ENCODE data around the gene SYMPK. TPM values are rescaled to one million over a fixed set of nuclear protein-coding genes. Genes with fewer than 3 reads are reported as not detected.

The SYMPK gene
- total RNA-seq, 1 donor: 42.0 TPM

DNA sequence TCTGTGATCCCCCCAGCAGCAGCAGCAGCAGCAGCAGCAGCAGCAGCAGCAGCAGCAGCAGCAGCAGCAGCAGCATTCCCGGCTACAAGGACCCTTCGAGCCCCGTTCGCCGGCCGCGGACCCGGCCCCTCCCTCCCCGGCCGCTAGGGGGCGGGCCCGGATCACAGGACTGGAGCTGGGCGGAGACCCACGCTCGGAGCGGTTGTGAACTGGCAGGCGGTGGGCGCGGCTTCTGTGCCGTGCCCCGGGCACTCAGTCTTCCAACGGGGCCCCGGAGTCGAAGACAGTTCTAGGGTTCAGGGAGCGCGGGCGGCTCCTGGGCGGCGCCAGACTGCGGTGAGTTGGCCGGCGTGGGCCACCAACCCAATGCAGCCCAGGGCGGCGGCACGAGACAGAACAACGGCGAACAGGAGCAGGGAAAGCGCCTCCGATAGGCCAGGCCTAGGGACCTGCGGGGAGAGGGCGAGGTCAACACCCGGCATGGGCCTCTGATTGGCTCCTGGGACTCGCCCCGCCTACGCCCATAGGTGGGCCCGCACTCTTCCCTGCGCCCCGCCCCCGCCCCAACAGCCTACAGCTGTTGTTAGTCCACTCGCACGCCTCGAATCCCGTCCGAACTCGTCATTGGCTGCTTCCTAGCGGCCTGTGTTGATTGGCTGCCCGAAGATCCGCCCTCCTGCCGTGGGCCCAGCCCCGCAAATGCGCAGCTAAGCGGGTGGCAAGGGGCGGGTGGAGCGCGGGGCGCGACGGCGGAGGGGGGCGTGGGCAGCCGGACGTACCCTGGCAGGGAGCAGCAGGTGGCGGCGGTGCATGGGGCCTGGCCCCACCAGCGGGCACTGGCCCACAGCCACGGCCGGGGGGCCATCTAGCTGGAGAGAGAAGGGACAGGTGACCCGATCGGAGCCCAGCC lies 92.5 kb downstream of the SYMPK start:
- H3K9me3 ChIP-seq (ENCODE audit: low read depth, low read length): no peaks in the 10 kb centered on the region
- H2AFZ ChIP-seq (ENCODE audit: low read length): no peak overlapping the region
- H3K27me3 ChIP-seq (ENCODE audit: insufficient read depth, low read length): no peaks in the 10 kb centered on the region
- H3K4me3 ChIP-seq (ENCODE audit: insufficient read depth, low read length): peak overlapping the region; percentile 76
- DNase-seq (ENCODE audit: insufficient read length, low spot score, missing footprints): peak; percentile 100
- H3K79me2 ChIP-seq (ENCODE audit: insufficient read depth, low read length): peaks cover 8% of the 10 kb centered on the region
- TF ChIP-seq, protein P1, sequence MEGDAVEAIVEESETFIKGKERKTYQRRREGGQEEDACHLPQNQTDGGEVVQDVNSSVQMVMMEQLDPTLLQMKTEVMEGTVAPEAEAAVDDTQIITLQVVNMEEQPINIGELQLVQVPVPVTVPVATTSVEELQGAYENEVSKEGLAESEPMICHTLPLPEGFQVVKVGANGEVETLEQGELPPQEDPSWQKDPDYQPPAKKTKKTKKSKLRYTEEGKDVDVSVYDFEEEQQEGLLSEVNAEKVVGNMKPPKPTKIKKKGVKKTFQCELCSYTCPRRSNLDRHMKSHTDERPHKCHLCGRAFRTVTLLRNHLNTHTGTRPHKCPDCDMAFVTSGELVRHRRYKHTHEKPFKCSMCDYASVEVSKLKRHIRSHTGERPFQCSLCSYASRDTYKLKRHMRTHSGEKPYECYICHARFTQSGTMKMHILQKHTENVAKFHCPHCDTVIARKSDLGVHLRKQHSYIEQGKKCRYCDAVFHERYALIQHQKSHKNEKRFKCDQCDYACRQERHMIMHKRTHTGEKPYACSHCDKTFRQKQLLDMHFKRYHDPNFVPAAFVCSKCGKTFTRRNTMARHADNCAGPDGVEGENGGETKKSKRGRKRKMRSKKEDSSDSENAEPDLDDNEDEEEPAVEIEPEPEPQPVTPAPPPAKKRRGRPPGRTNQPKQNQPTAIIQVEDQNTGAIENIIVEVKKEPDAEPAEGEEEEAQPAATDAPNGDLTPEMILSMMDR (IDR thresholded peaks at IDR 0.05; ENCODE audit: extremely low read depth, low read depth, low read length): peak; percentile 77
- H3K36me3 ChIP-seq (ENCODE audit: insufficient read depth, low read length): peaks cover 34% of the 10 kb centered on the region
- peak overlapping the region; percentile 47 for H3K27ac ChIP-seq (ENCODE audit: low read depth, low read length)
- H3K4me1 ChIP-seq (ENCODE audit: insufficient read depth, low read length): peaks cover 23% of the 10 kb centered on the region
- peak overlapping the region; percentile 87 for H3K4me2 ChIP-seq (ENCODE audit: insufficient read depth, low read length)
- peaks cover 11% of the 10 kb centered on the region for H4K20me1 ChIP-seq (ENCODE audit: insufficient read depth, low read length)

DNA sequence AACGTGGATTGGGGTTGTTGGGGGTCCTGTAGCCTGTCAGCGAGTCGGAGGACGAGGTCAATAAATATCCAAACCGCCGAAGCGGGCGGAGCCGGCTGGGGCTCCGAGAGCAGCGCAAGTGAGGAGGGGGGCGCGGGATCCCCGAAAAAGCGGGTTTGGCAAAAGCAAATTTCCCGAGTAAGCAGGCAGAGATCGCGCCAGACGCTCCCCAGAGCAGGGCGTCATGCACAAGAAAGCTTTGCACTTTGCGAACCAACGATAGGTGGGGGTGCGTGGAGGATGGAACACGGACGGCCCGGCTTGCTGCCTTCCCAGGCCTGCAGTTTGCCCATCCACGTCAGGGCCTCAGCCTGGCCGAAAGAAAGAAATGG lies 93.1 kb downstream of the SYMPK start:
- TF ChIP-seq, protein P1 (IDR thresholded peaks at IDR 0.05; ENCODE audit: extremely low read depth, low read depth, low read length): no peak
- DNase-seq (ENCODE audit: insufficient read length, low spot score, missing footprints): no peak

DNA sequence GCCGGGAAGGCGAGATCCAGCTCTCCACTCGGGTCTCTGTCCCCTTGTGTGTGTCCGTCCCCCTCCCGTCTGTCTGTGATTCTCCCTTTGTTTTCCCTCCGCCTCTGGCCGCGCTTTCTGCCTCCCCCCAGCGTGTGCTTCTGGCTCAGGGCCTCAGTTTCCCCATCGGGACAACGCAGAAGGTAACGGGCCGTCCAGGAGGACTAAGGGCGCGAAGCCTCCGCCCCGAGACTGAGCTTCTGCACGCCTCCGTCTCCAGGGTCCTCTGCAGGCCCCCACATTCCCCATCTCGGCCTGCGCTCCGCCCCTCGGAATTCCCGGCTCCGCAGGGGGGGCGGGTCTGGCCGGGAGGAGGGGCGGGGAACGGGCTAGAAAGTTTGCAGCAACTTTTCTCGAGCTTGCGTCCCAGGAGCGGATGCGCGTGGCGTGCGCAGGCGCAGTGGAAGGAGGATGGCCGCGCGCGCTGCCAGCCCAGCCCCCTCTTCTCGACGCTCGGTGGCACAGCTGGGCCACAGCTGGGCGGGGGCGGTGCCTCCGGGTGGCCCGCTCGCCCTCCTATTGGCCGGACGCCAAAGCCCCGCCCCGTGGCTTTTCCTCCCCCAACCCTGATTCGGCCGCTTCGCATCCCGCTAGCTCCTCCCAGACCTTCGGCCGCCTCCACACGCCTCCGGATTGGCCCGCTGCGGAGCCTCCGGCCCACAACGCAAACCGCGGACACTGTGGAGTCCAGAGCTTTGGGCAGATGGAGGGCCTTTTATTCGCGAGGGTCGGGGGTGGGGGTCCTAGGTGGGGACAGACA lies 93.8 kb downstream of the SYMPK start, which contains the start of gene SIX5:
Gene SIX5 (minus strand): TSS at position 269 of the 799 bp plus-strand sequence. CDS start 408 bp downstream, outside the sequence.
- peaks cover 23% of the 10 kb centered on the region for H3K4me1 ChIP-seq (ENCODE audit: insufficient read depth, low read length)
- peak; percentile 100 for DNase-seq (ENCODE audit: insufficient read length, low spot score, missing footprints)
- peaks cover 8% of the 10 kb centered on the region for H3K79me2 ChIP-seq (ENCODE audit: insufficient read depth, low read length)
- H2AFZ ChIP-seq (ENCODE audit: low read length): peak within 1 kb of the TSS; percentile 18
- no peaks in the 10 kb centered on the region for H3K27me3 ChIP-seq (ENCODE audit: insufficient read depth, low read length)
- H3K4me3 ChIP-seq (ENCODE audit: insufficient read depth, low read length): peak within 1 kb of the TSS; percentile 76
- TF ChIP-seq, protein P1 (IDR thresholded peaks at IDR 0.05; ENCODE audit: extremely low read depth, low read depth, low read length): no peak
- H4K20me1 ChIP-seq (ENCODE audit: insufficient read depth, low read length): peaks cover 11% of the 10 kb centered on the region
- peak within 1 kb of the TSS; percentile 79 for H3K27ac ChIP-seq (ENCODE audit: low read depth, low read length)
- H3K4me2 ChIP-seq (ENCODE audit: insufficient read depth, low read length): peak within 1 kb of the TSS; percentile 96
- H3K9me3 ChIP-seq (ENCODE audit: low read depth, low read length): no peaks in the 10 kb centered on the region
- peaks cover 26% of the 10 kb centered on the region for H3K36me3 ChIP-seq (ENCODE audit: insufficient read depth, low read length)

More for the DNA sequence above, 93.1 kb downstream of the SYMPK start:
- H2AFZ ChIP-seq (ENCODE audit: low read length): no peak overlapping the region
- H3K79me2 ChIP-seq (ENCODE audit: insufficient read depth, low read length): peaks cover 8% of the 10 kb centered on the region
- no peaks in the 10 kb centered on the region for H3K9me3 ChIP-seq (ENCODE audit: low read depth, low read length)
- H3K4me1 ChIP-seq (ENCODE audit: insufficient read depth, low read length): peaks cover 23% of the 10 kb centered on the region
- peak overlapping the region; percentile 87 for H3K4me2 ChIP-seq (ENCODE audit: insufficient read depth, low read length)
- peak overlapping the region; percentile 76 for H3K4me3 ChIP-seq (ENCODE audit: insufficient read depth, low read length)
- H3K36me3 ChIP-seq (ENCODE audit: insufficient read depth, low read length): peaks cover 31% of the 10 kb centered on the region
- peak overlapping the region; percentile 69 for H3K27ac ChIP-seq (ENCODE audit: low read depth, low read length)
- peaks cover 11% of the 10 kb centered on the region for H4K20me1 ChIP-seq (ENCODE audit: insufficient read depth, low read length)
- no peaks in the 10 kb centered on the region for H3K27me3 ChIP-seq (ENCODE audit: insufficient read depth, low read length)
